Measurements from ENCODE around the gene COMMD3.

GRCh38 chr10:22346096-22346661 is 30.0 kb downstream of the COMMD3 start:
- TF ChIP-seq MAX (IDR thresholded peaks at IDR 0.05; ENCODE audit: low read depth, low read length) (no peak), CTCF (IDR thresholded peaks at IDR 0.05; ENCODE audit: low read depth, low read length) (no peak), POLR2A (IDR thresholded peaks at IDR 0.05; ENCODE audit: extremely low read depth, insufficient read length) (no peak)

Measured in NB4 (cell line).